Keratinocyte (primary cell): Measurements from ENCODE around the gene PHF5A.
"Not testable (repeated sequence)": the region's sequence is repeated elsewhere in the genome, so short reads cannot be mapped to it uniquely, and the experiment has no call there.

Experiments used
- CTCF ChIP-seq, 3 experiments: IDR thresholded peaks in 1 of 3; conservative IDR thresholded peaks in 1 of 3; optimal IDR thresholded peaks in 1 of 3; 2 replicates in 2 of 3; 3 replicates in 1 of 3; pipeline versions ENCODE3 to v1.5.1; 2011; ENCODE audit warnings: low read length in 3 of 3, mild to moderate bottlenecking in 3 of 3, moderate library complexity in 2 of 3, control low read depth in 1 of 3, inconsistent platforms in 1 of 3; ENCODE audit not compliant: insufficient read depth in 2 of 3; ENCODE audit errors: extremely low read depth in 1 of 3
- EZH2 ChIP-seq: IDR thresholded peaks from one replicate; pipeline ENCODE4 v1.6.1; 2012; ENCODE audit warnings: inconsistent platforms, mild to moderate bottlenecking, low read length, moderate library complexity

GRCh38 chr22:41440511-41440910, 28.0 kb downstream of the PHF5A start:
- TF ChIP-seq CTCF (optimal IDR thresholded peaks at IDR 0.05 in 1 of 3, IDR thresholded peaks at IDR 0.05 in 1 of 3, conservative IDR thresholded peaks at IDR 0.05 in 1 of 3; ENCODE audit: extremely low read depth in 1 of 3, insufficient read depth in 2 of 3, low read length in 3 of 3); EZH2: not testable (repeated sequence)
